Aorta (tissue), 5 donors: ENCODE data around the gene ZNF273. TPM values are rescaled to one million over a fixed set of nuclear protein-coding genes. Genes with fewer than 3 reads are reported as not detected.

Experiments used
- ATAC-seq: fragments of 200-7000 bp; cut with Tn5 transposase; one replicate; pipeline ENCODE4 v1.9.1; 2022; ENCODE audit warnings: moderate library complexity; ENCODE audit not compliant: low FRiP score
- DNase-seq, 2 donors: peaks; one replicate each; pipeline ENCODE4 v3.0.0-alpha.2; 2020
- H3K27ac ChIP-seq, 2 donors: one replicate each; pipeline ENCODE4 v1.5.1; 2013; ENCODE audit warnings: low read length in 2 of 2, mild to moderate bottlenecking in 2 of 2, moderate library complexity in 2 of 2, control low read depth in 1 of 2, inconsistent platforms in 1 of 2, low read depth in 1 of 2
- H3K27me3 ChIP-seq, 2 donors: one replicate each; pipeline ENCODE4 v1.6.1; 2013; ENCODE audit warnings: control low read depth in 1 of 2, low read length in 1 of 2, mild to moderate bottlenecking in 1 of 2, moderate library complexity in 1 of 2; ENCODE audit not compliant: insufficient read depth in 2 of 2, control insufficient read depth in 1 of 2
- H3K36me3 ChIP-seq, 2 donors: one replicate each; pipeline ENCODE4 v1.6.1; 2013; ENCODE audit warnings: control low read depth in 1 of 2, low read length in 1 of 2, mild to moderate bottlenecking in 1 of 2; ENCODE audit not compliant: insufficient read depth in 2 of 2, control insufficient read depth in 1 of 2
- H3K4me1 ChIP-seq, 2 donors: one replicate each; pipeline ENCODE4 v1.6.1; 2013; ENCODE audit warnings: low read length in 2 of 2, control low read depth in 1 of 2, mild to moderate bottlenecking in 1 of 2, moderate library complexity in 1 of 2; ENCODE audit not compliant: insufficient read depth in 2 of 2, control insufficient read depth in 1 of 2
- H3K4me3 ChIP-seq, 2 donors: one replicate each; pipeline ENCODE4 v1.5.1; 2013; ENCODE audit warnings: low read length in 2 of 2, control low read depth in 1 of 2, mild to moderate bottlenecking in 1 of 2
- H3K9me3 ChIP-seq: one replicate; pipeline ENCODE4 v1.6.1; 2013; ENCODE audit warnings: mild to moderate bottlenecking, low read length; ENCODE audit not compliant: control insufficient read depth
- WGBS, 2 donors: extraction: QIAGEN DNeasy Blood & Tissue Kit; methylation state at CpG; one replicate each; pipeline ENCODE4 v1.1.7; 2013; 5-methylcytosine and 5-hydroxymethylcytosine counted together
- intact Hi-C, 2 donors: fragments of 100-400 bp; cut with DNase I; formaldehyde crosslinking; loops; one replicate each; pipeline versions ENCODE4 v1.14.2 to v1.15.0; 2022
- polyA plus RNA-seq, 2 donors: library from polyadenylated mRNA; stranded (reverse); fragments of 200-250 nt; gene quantifications; one replicate each; pipeline ENCODE4 v1.2.3, GENCODE V29; 2013
- total RNA-seq, 2 donors: library from RNA; stranded (reverse); fragmentation: NEBNext Ultra II Directional; extraction: Animal tissue kit (Norgen Biotek cat#: 25700); gene quantifications; one replicate each; pipeline ENCODE4 v1.2.1, GENCODE V29; 2021
- donor health status: healthy with polysubstance abuse.
- donor health status: Bipolar disorder and iron deficiency.
- donor health status: DM: no; HTN: no; CAD: no.
- donor health status: DM: no; HTN: no; CAD: no.
- donor health status: DM: yes; HTN: yes; CAD: no.

The ZNF273 gene
- total and polyA plus RNA-seq, 4 donors = 1.9 to 15.7 (median 5.3) TPM

DNA sequence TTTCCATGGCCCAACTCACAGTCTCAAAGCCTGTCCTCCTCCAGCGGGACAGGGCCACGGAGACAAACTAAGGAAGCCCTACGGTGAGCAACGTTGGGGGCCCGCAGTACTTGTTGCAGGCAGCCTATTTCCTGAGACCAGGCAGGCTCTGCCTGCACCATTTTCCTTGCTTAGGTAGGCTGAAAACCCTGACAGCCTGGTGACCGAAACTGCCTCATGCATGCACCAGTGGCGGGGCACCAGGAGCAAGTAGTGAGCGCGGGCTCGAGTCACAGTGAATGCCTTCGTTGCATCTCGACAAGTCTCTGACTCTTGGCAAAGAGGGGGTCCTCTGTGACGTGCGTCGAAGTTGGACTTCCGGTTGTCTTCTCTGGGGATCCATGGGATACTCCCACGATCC is 23.3 kb upstream of the ZNF273 start:
- H3K27ac ChIP-seq = no peak overlapping the region
- intact Hi-C loops = no loop called here
- H3K4me3 ChIP-seq = no peak overlapping the region
- 96 to 98% methylated on average over 17 of the region's 17 CpGs for WGBS, 2 donors
- ATAC-seq (no peak), DNase-seq (no peak)
- no peaks in the 10 kb centered on the region for H3K36me3 ChIP-seq
- no peaks in the 10 kb centered on the region for H3K27me3 ChIP-seq
- H3K9me3 ChIP-seq = no peaks in the 10 kb centered on the region
- no peaks in the 10 kb centered on the region for H3K4me1 ChIP-seq

DNA sequence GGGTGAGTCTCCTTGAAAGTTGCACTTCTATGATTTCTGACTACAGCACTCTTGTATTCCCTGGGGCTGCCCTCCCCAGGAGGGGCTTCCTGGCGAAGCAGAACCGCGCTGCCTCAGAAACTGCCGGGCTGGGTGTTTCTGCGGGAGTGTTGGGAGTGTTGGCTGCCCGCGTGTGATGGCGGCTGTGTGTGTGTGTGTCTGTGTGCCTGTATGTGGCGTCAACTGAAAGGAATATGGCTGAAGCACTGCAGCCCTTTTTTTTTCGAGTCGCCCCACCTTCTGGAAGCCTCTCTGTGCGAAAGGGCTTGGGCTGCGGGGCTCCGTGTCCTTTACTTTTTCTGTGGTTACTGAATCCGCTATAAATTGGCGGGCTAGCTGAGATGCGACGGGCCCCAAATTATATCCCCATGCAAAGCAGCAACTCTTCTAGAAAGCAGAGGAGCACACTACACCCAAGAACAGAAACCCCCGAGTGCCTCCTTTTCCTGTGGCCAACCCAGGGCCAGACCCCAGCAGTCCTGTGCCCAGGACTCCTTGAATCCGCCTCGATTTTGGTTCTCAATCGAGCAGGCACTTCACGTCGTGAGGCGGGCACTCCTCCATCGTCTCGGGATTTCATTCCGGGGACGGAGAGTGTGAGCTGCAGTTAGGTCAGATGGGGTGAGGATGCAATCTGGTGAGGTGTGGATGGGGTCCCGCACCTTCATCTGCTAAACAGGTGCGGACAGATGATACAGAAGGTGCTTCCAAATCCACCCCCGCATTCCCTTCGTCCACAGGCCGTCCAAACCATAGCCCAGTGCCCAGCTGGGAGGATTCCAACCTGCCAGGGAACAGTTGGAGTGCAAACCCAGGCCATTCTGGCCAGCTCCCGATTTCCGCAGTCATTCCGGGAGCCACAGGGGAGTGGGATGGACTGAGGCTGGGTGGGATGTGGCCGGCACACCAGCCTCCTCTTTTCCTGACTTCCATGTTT is 22.5 kb upstream of the ZNF273 start:
- intact Hi-C loops = no loop called here
- no peaks in the 10 kb centered on the region for H3K9me3 ChIP-seq
- H3K4me3 ChIP-seq = no peak overlapping the region
- no peaks in the 10 kb centered on the region for H3K27me3 ChIP-seq
- no peak overlapping the region for H3K27ac ChIP-seq
- H3K4me1 ChIP-seq = no peaks in the 10 kb centered on the region
- DNase-seq (peak in 1 of 2 donors; percentile 65), ATAC-seq (no peak)
- no peaks in the 10 kb centered on the region for H3K36me3 ChIP-seq
- WGBS, 2 donors = 96 to 97% methylated on average over 38 of the region's 38 CpGs

DNA sequence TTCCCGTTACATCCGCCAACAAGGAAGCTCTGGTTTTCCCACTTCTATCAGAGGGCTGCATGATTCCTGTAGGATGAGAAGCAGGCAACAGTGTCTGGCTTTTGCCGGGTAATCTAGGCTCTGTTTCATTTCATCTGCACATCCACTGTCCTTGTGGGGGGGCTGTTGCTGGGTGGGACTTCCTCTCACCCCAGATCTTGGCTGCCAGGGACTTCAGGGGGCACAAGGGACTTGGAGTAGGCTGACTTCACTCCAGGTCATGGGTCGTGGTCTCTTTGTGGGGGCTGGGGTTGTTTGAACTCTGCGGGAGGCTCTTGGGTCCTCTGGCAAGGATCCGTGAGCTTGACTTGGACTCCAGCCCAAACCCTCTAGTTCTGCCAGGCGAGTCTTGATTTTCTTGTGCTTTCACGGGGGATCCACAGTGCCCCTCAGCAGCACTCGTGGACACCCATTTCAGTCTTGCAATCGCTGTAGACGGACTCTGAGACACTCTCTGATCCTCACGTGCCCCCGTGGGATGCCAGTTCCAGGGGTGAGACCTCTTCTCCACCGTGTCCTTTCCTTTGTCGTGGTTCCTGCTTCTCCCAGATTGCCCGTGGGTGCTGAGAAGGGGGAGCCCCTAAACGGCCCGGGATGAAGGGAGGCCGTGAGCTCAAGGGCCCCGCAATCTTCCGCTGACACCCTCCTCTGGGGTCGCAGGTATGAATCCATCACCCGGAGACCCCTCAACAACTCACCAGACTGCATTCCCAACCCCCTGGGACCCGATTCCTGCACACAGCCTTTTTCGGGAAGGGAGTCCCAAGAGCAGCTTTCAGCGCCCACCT is 21.4 kb upstream of the ZNF273 start:
- H3K36me3 ChIP-seq = no peaks in the 10 kb centered on the region
- no peak overlapping the region for H3K27ac ChIP-seq
- no peaks in the 10 kb centered on the region for H3K4me1 ChIP-seq
- intact Hi-C loops = no loop called here
- DNase-seq (peak in 1 of 2 donors; percentile 70), ATAC-seq (no peak)
- no peaks in the 10 kb centered on the region for H3K9me3 ChIP-seq
- 60 to 63% methylated on average over 25 to 26 of the region's 26 CpGs for WGBS, 2 donors
- no peak overlapping the region for H3K4me3 ChIP-seq
- no peaks in the 10 kb centered on the region for H3K27me3 ChIP-seq

DNA sequence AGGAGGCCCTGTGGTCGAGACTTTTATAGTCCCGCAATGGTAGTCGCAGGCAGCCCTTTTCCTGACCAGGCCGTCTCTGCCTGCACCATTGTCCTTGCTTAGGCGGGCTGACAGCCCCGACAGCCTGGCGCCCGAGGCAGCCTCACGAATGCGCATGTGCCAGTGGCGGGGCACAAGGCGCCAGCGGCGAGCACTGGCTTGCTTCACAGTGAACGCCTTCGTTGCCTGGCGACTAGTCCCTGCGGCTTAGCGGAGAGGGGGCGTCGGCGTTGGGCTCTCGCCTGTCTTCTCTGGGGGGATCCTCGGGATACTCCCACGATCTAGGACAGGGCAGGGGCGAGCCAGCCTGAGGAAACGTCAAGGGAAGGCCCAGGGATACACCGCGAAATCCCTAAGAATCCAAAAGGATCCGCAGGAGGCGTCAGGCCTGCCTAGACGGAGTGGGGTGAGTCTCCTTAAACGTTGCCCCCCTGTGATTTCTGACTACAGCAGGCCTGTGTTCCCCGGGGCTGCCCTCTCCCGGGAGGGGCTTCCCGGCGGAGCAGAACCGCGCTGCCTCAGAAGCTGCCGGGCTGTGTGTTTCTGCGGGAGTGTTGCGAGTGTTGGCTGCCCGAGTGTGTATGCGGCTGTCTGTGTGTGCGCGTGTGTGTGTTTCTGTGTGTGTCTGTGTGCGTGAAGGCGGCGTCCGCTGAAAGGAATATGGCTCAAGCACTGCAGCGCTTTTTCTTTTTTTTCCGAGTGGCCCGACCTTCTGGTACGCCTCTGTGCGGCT is 20.5 kb upstream of the ZNF273 start:
- H3K9me3 ChIP-seq = no peaks in the 10 kb centered on the region
- H3K4me3 ChIP-seq = peak overlapping the region; percentile 13 to 27
- ATAC-seq (peak; percentile 86), DNase-seq (peak; percentile 84 to 93)
- H3K36me3 ChIP-seq = no peaks in the 10 kb centered on the region
- intact Hi-C loops = no loop called here
- H3K27ac ChIP-seq = no peak overlapping the region
- H3K27me3 ChIP-seq = no peaks in the 10 kb centered on the region
- H3K4me1 ChIP-seq = no peaks in the 10 kb centered on the region
- WGBS, 2 donors = 4 to 5% methylated on average over 50 to 55 of the region's 55 CpGs

DNA sequence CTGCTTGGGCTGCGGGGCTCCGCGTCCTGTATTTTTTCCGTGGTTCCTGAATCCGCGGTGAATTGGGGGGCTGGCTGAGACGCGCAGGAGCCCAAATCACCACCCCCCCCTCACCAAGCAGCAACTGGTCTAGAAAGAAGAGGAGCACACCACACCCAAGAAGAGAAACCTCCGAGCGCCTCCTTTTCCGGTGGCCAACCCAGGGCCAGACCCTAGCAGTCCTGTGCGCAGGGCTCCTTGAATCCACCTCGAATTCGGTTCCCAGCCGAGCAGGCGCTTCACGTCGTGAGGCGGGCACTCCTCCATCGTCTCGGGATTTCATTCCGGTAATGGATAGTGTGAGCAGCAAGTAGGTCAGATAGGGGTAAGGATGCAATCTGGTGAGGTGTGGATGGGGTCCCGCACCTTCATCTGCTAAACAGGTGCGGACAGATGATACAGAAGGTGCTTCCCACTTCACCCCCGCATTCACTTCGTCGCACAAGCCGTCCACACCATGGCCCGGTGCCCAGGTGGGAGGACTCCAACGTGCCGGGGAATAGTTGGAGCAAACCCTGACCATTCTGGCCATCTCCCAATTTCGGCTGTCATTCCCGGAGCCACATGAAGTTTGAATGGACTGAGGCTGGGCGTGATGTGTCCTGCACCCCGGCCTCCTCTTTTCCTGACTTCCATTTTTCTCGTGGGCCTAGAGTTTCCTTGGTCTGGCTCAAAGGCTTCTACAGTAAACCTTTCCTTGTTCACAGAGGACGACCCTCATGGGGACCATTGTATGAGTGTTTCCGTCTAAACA is 19.8 kb upstream of the ZNF273 start:
- peak; percentile 3 for ATAC-seq
- no peak for DNase-seq
- H3K27ac ChIP-seq = no peak overlapping the region
- H3K4me1 ChIP-seq = no peaks in the 10 kb centered on the region
- no peaks in the 10 kb centered on the region for H3K27me3 ChIP-seq
- 48 to 50% methylated on average over 38 of the region's 38 CpGs for WGBS, 2 donors
- H3K9me3 ChIP-seq = no peaks in the 10 kb centered on the region
- H3K36me3 ChIP-seq = no peaks in the 10 kb centered on the region
- intact Hi-C loops = no loop called here
- peak overlapping the region; percentile 13 to 27 for H3K4me3 ChIP-seq

DNA sequence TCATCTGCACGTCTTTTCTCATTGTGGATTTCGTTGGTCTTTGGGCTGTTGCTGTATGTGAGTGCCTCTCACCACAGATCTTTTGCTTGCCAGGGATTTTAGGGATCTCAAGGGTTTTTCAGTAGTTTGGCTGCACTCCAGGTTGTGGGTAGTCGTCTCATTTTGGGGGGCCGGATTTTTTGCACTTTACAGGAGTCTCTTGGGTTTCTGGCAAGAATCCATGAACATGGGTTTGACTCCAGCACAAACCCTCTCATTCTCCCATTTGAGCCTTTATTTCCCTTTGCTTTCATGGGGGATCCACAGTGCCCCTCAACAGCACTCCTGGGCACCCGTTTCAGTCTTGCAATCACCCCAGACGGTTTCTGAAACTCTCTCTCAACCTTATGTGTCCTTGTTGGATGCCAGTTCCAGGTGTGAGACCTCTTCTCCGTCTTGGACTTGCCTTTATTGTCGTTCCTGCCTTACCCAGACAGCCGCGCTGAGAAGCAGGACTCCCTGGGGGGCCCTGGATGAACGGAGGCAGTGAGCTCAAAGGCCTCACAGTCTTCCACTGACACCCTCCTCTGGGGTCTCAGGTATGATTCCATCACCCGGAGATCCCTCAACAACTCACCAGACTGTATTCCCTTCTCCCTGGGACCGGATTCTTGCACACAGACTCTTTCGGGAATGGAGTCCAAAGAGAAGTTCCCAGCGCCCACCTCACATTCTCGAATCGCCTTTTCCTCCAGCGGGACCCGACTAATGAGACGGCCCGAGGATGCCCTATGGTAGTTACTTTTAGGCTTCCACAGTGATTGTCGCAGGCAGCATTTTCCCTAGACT is 18.8 kb upstream of the ZNF273 start:
- DNase-seq (no peak), ATAC-seq (no peak)
- intact Hi-C loops = no loop called here
- no peak overlapping the region for H3K4me3 ChIP-seq
- no peaks in the 10 kb centered on the region for H3K27me3 ChIP-seq
- H3K4me1 ChIP-seq = no peaks in the 10 kb centered on the region
- H3K9me3 ChIP-seq = no peaks in the 10 kb centered on the region
- H3K27ac ChIP-seq = no peak overlapping the region
- WGBS, 2 donors = 90 to 92% methylated on average over 22 of the region's 22 CpGs
- H3K36me3 ChIP-seq = no peaks in the 10 kb centered on the region

DNA sequence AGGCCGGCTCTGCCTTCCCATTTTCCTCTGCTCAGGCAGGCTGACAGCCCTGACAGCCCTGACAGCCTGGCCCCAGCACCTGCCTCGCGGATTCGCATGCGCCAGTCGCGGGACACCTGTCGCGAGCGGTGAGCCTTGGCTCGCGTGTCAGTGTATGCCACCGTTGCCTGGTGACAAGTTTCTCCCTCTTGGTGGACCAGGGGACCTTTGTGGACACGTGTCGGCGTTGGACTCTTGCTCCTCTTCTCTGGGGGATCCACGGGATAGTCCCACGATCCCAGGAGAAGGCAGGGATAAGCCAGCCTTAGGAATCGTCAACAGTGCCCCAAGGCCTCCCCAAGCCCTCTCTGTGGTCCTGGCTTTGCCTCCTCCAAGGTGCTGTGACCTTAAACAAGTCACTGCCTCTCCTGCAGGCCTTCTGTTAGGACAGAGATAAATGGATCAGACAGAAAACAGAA is 18.1 kb upstream of the ZNF273 start:
- DNase-seq (no peak), ATAC-seq (no peak)
- H3K27me3 ChIP-seq = no peaks in the 10 kb centered on the region
- intact Hi-C loops = no loop called here
- no peaks in the 10 kb centered on the region for H3K36me3 ChIP-seq
- no peak overlapping the region for H3K27ac ChIP-seq
- H3K9me3 ChIP-seq = no peaks in the 10 kb centered on the region
- no peaks in the 10 kb centered on the region for H3K4me1 ChIP-seq
- WGBS, 2 donors = 87 to 88% methylated on average over 19 of the region's 19 CpGs
- no peak overlapping the region for H3K4me3 ChIP-seq
